HG03064 (cell line): ENCODE results near the gene RABEP1.

ENCODE experiments used
- ATAC-seq: cut with Tn5 transposase; IDR thresholded peaks from one replicate; pipeline ENCODE4 v1.9.1; 2021; ENCODE audit warnings: low read depth; ENCODE audit not compliant: unreplicated experiment

The RABEP1 gene

GRCh38 chr17:5269241-5269960 is 12.7 kb upstream of the RABEP1 start:
- no peak for ATAC-seq

GRCh38 chr17:5272322-5272721 is 9.8 kb upstream of the RABEP1 start:
- no peak for ATAC-seq

GRCh38 chr17:5282642-5283217 is 646 bp downstream of the RABEP1 start:
- peak; percentile 30 for ATAC-seq

- no peak for ATAC-seq
Observed at GRCh38 chr17:5283571-5284315, 1.7 kb downstream of the RABEP1 start.

GRCh38 chr17:5284681-5285080 is 2.6 kb downstream of the RABEP1 start:
- ATAC-seq = no peak

GRCh38 chr17:5286846-5287245 is 4.8 kb downstream of the RABEP1 start:
- no peak for ATAC-seq

GRCh38 chr17:5291683-5292350 is 9.7 kb downstream of the RABEP1 start:
- no peak for ATAC-seq

- no peak for ATAC-seq
Observed at GRCh38 chr17:5297245-5297644, 15.2 kb downstream of the RABEP1 start.

GRCh38 chr17:5299383-5299782 is 17.3 kb downstream of the RABEP1 start:
- ATAC-seq = no peak

GRCh38 chr17:5304636-5305035 is 22.6 kb downstream of the RABEP1 start:
- no peak for ATAC-seq

- no peak for ATAC-seq
Observed at GRCh38 chr17:5309851-5310250, 27.8 kb downstream of the RABEP1 start.

GRCh38 chr17:5325851-5326250 is 43.8 kb downstream of the RABEP1 start:
- ATAC-seq = no peak

GRCh38 chr17:5329784-5330557 is 47.9 kb downstream of the RABEP1 start:
- no peak for ATAC-seq

- no peak for ATAC-seq
Observed at GRCh38 chr17:5330981-5331380, 48.9 kb downstream of the RABEP1 start.

GRCh38 chr17:5331506-5331905 is 49.4 kb downstream of the RABEP1 start:
- no peak for ATAC-seq

- ATAC-seq = no peak
Observed at GRCh38 chr17:5344914-5345313, 62.8 kb downstream of the RABEP1 start.

GRCh38 chr17:5352681-5353289 is 70.7 kb downstream of the RABEP1 start:
- no peak for ATAC-seq

- ATAC-seq = no peak
Observed at GRCh38 chr17:5354310-5354709, 72.2 kb downstream of the RABEP1 start.

GRCh38 chr17:5354886-5355415 is 72.9 kb downstream of the RABEP1 start:
- ATAC-seq = no peak
